ENCODE data around the gene SRXN1.

SRXN1 gene

GRCh38 chr20:641516-641875 lies 11.5 kb downstream of the SRXN1 start:
- DNase-seq (ENCODE audit: insufficient read length, low spot score) (no peak), FAIRE-seq (no peak)
- no peak for TF ChIP-seq POLR2A (IDR thresholded peaks at IDR 0.05; ENCODE audit: low read depth, low read length)

- DNase-seq (ENCODE audit: insufficient read length, low spot score): no peak
- no peak for TF ChIP-seq POLR2A (IDR thresholded peaks at IDR 0.05; ENCODE audit: low read depth, low read length)
- no peak for FAIRE-seq
Observed at GRCh38 chr20:640674-641515, 12.1 kb downstream of the SRXN1 start.

GRCh38 chr20:638579-638978 lies 14.4 kb downstream of the SRXN1 start:
- FAIRE-seq (no peak), DNase-seq (ENCODE audit: insufficient read length, low spot score) (no peak)
- no peak for TF ChIP-seq POLR2A (IDR thresholded peaks at IDR 0.05; ENCODE audit: low read depth, low read length)

GRCh38 chr20:637559-637958 lies 15.4 kb downstream of the SRXN1 start:
- no peak for TF ChIP-seq POLR2A (IDR thresholded peaks at IDR 0.05; ENCODE audit: low read depth, low read length)
- DNase-seq (ENCODE audit: insufficient read length, low spot score) (no peak), FAIRE-seq (no peak)

- DNase-seq (ENCODE audit: insufficient read length, low spot score) (no peak), FAIRE-seq (no peak)
- no peak for TF ChIP-seq POLR2A (IDR thresholded peaks at IDR 0.05; ENCODE audit: low read depth, low read length)
Observed at GRCh38 chr20:635893-636338, 17.1 kb downstream of the SRXN1 start.

- no peak for TF ChIP-seq POLR2A (IDR thresholded peaks at IDR 0.05; ENCODE audit: low read depth, low read length)
- DNase-seq (ENCODE audit: insufficient read length, low spot score) (no peak), FAIRE-seq (no peak)
Observed at GRCh38 chr20:635028-635892, 17.7 kb downstream of the SRXN1 start.

GRCh38 chr20:634148-634925 lies 18.7 kb downstream of the SRXN1 start:
- DNase-seq (ENCODE audit: insufficient read length, low spot score): no peak
- no peak for TF ChIP-seq POLR2A (IDR thresholded peaks at IDR 0.05; ENCODE audit: low read depth, low read length)
- FAIRE-seq: no peak

- DNase-seq (ENCODE audit: insufficient read length, low spot score): no peak
- no peak for TF ChIP-seq POLR2A (IDR thresholded peaks at IDR 0.05; ENCODE audit: low read depth, low read length)
- FAIRE-seq: no peak
Observed at GRCh38 chr20:631101-631500, 21.9 kb downstream of the SRXN1 start.

GRCh38 chr20:626579-626978 lies 26.4 kb downstream of the SRXN1 start:
- no peak for FAIRE-seq
- no peak for TF ChIP-seq POLR2A (IDR thresholded peaks at IDR 0.05; ENCODE audit: low read depth, low read length)
- no peak for DNase-seq (ENCODE audit: insufficient read length, low spot score)

GRCh38 chr20:625360-625932 lies 27.6 kb downstream of the SRXN1 start:
- no peak for DNase-seq (ENCODE audit: insufficient read length, low spot score)
- no peak for FAIRE-seq
- no peak for TF ChIP-seq POLR2A (IDR thresholded peaks at IDR 0.05; ENCODE audit: low read depth, low read length)

- no peak for FAIRE-seq
- TF ChIP-seq POLR2A (IDR thresholded peaks at IDR 0.05; ENCODE audit: low read depth, low read length): no peak
- no peak for DNase-seq (ENCODE audit: insufficient read length, low spot score)
Observed at GRCh38 chr20:623704-624103, 29.3 kb downstream of the SRXN1 start.

- DNase-seq (ENCODE audit: insufficient read length, low spot score) (no peak), FAIRE-seq (no peak)
- no peak for TF ChIP-seq POLR2A (IDR thresholded peaks at IDR 0.05; ENCODE audit: low read depth, low read length)
Observed at GRCh38 chr20:623021-623420, 30.0 kb downstream of the SRXN1 start.

GRCh38 chr20:622161-622560 lies 30.8 kb downstream of the SRXN1 start:
- DNase-seq (ENCODE audit: insufficient read length, low spot score) (no peak), FAIRE-seq (no peak)
- TF ChIP-seq POLR2A (IDR thresholded peaks at IDR 0.05; ENCODE audit: low read depth, low read length): no peak

Measured in H54 (cell line).